Progenitor cell of endocrine pancreas (in vitro differentiated cells): ENCODE results near the gene SLC6A7. TPM values are rescaled to one million over a fixed set of nuclear protein-coding genes. Genes with fewer than 3 reads are reported as not detected.

Experiments used
- DNase-seq: peaks from one replicate; pipeline ENCODE4 v3.0.0; 2021; ENCODE audit warnings: low spot score; ENCODE audit not compliant: unreplicated experiment
- H3K27ac Mint-ChIP-seq: 2 replicates; pipeline ENCODE4 v1.8.0; 2021; ENCODE audit warnings: mild to moderate bottlenecking, moderate library complexity, mixed read lengths
- H3K27me3 Mint-ChIP-seq: 2 replicates; pipeline ENCODE4 v1.8.0; 2021; ENCODE audit warnings: mixed read lengths
- H3K36me3 Mint-ChIP-seq: 2 replicates; pipeline ENCODE4 v1.8.0; 2022; ENCODE audit warnings: mixed read lengths; ENCODE audit not compliant: insufficient read depth
- H3K4me1 Mint-ChIP-seq: 2 replicates; pipeline ENCODE4 v1.8.0; 2021; ENCODE audit warnings: low read depth, mixed read lengths
- H3K4me3 Mint-ChIP-seq: 2 replicates; pipeline ENCODE4 v1.8.0; 2021; ENCODE audit warnings: low read depth, mild to moderate bottlenecking, moderate library complexity, mixed read lengths
- H3K9me3 Mint-ChIP-seq: 2 replicates; pipeline ENCODE4 v1.8.0; 2021; ENCODE audit warnings: low read depth, mixed read lengths
- total RNA-seq: library from RNA; stranded (reverse); gene quantifications from 2 replicates; pipeline ENCODE4 v1.2.1, GENCODE V29; 2021
- TF ChIP-seq, protein P1 (sequence below): fragments of 200-600 bp; sonication (generic); IDR thresholded peaks from one replicate; pipeline ENCODE4 v1.5.0; 2021; ENCODE audit warnings: antibody characterized with exemption, mild to moderate bottlenecking; ENCODE audit not compliant: unreplicated experiment

Gene SLC6A7
- total RNA-seq, 1 donor from 2014 or later: not detected

DNA sequence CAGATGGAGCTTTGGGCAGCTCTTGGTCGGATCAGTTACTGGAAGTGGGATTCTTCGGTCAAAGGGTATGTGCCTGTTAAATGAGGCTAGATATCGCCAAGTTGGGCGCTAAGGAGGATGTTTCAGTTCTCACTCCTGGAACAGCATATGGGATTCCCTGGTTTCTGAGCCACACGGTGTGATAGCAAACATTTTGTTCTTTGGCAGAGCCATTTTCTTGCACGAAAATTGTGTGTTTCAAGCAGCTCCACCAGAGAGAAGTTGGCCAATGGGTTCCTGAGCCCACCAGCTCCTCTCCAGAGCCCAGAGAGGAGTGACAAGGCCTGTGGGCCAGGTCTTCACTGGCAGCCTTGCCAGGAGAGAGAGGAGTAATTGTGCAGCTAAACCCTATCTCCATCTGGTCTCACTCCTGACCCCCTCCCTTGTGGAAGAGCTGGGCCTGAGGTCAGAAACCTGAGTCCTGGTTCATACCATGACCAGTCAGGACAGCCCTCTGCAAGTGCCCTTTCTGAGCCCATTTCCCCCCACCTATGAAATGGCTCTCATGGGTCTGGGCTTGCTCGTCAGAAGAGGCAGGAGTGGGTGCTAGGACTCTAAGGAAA is 10.7 kb upstream of the SLC6A7 start:
- no peak for DNase-seq
- Mint-ChIP-seq H3K4me3 (no peak overlapping the region), H3K27ac (no peak overlapping the region), H3K27me3 (peaks cover 28% of the 10 kb centered on the region), H3K4me1 (no peaks in the 10 kb centered on the region), H3K9me3 (no peaks in the 10 kb centered on the region), H3K36me3 (no peaks in the 10 kb centered on the region)
- TF ChIP-seq, protein P1, sequence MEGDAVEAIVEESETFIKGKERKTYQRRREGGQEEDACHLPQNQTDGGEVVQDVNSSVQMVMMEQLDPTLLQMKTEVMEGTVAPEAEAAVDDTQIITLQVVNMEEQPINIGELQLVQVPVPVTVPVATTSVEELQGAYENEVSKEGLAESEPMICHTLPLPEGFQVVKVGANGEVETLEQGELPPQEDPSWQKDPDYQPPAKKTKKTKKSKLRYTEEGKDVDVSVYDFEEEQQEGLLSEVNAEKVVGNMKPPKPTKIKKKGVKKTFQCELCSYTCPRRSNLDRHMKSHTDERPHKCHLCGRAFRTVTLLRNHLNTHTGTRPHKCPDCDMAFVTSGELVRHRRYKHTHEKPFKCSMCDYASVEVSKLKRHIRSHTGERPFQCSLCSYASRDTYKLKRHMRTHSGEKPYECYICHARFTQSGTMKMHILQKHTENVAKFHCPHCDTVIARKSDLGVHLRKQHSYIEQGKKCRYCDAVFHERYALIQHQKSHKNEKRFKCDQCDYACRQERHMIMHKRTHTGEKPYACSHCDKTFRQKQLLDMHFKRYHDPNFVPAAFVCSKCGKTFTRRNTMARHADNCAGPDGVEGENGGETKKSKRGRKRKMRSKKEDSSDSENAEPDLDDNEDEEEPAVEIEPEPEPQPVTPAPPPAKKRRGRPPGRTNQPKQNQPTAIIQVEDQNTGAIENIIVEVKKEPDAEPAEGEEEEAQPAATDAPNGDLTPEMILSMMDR: no peak

DNA sequence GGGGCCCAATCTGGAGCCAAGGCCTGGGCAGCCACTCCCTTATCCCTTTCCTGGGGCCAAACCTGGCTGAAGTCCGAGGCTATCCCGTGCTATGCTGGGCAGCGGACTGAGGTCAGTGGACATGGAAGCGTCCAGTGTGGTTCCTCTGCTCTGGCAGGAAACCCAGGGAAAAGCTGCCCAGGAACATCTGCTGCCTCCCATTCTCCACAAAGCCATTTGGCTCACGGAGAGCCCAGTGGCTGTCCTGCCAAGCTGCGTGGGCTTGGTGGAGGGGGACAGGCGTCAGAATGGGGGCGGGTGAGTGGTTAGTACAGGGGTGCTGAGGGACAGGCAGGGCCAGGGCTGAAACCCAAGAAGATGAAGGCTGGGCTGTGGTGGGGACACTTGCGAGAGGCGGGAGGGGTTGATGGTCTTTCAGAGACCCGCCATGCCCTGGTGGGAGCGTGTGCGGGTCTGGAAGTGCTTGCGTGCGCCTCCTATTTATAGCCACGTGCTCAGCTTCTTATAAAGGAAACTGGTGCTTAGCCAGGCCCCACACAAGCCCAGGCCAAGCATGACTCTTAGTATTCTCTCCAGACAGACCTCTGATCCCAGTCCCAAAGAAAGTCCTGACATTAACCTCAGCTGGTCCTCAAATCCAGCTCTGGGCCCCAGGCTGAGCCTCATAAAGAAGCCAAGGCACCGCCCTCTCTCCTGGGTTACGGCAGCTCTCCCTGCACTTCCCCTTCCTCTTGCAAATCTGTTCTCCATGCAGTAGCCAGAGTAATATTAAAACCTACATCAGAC is 9.4 kb upstream of the SLC6A7 start:
- Mint-ChIP-seq H3K9me3 (no peaks in the 10 kb centered on the region), H3K4me1 (no peaks in the 10 kb centered on the region), H3K4me3 (no peak overlapping the region), H3K36me3 (no peaks in the 10 kb centered on the region), H3K27me3 (peaks cover 33% of the 10 kb centered on the region), H3K27ac (no peak overlapping the region)
- TF ChIP-seq, protein P1: no peak
- no peak for DNase-seq

DNA sequence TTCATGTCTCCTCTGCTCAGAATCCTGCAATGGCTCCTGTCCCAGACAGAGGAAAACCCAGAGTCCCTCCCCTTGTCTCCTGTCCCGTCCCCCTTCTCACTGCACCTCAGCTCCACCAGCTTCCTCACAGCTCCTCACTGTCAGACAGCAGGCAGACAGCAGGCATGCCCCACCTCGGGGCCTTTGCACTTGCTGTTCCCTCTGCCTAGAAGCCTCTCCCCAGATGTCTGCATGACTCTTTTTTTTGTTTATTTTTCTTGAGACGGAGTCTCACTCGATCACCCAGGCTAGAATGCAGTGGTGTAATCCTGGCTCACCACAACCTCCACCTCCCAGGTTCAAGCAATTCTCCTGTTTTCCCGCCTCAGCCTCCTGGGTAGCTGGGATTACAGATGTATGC is 8.8 kb upstream of the SLC6A7 start:
- Mint-ChIP-seq H3K27ac (no peak overlapping the region), H3K9me3 (no peaks in the 10 kb centered on the region), H3K27me3 (peaks cover 33% of the 10 kb centered on the region), H3K36me3 (no peaks in the 10 kb centered on the region), H3K4me3 (no peak overlapping the region), H3K4me1 (no peaks in the 10 kb centered on the region)
- DNase-seq: no peak
- TF ChIP-seq, protein P1: no peak

DNA sequence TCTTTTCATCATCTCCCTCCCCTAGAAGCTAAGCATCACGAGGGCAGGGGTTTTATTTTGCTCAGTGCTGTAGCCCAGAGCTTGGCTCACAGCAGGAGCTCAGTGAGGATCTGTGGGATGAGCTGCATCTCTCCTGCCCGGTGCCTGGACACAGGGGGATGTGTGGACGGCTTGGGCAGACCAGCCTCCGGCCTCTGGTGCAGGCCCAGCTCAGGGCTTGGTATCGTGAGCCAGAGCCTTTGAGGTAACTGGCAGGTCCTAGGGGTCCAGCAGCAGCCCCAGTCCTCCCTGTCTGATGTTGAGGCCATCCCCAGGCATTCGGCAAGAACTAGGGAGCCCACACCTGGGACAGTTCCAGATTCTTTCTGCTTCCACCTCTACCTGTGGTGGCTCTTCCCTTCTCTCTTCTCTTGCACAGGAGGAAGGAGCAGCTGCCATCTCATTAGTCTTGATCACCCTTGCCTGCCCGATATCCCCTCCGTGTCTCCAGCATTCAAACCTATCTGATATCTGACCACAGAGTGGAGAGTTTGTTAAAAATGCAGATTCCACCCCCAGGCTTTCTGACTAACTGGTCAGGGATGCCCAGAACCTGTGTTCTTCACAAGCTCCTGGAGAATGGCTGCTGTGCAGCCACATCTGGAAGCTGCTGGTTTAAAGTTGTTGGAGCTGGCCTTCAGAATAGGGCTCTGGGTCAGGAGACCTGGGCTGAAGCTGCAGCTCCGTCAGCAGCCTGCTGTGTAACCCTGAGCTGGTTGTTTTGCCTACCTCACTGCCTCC is 7.9 kb upstream of the SLC6A7 start:
- no peak for DNase-seq
- Mint-ChIP-seq H3K36me3 (no peaks in the 10 kb centered on the region), H3K27me3 (peaks cover 40% of the 10 kb centered on the region), H3K4me3 (no peak overlapping the region), H3K9me3 (no peaks in the 10 kb centered on the region), H3K27ac (no peak overlapping the region), H3K4me1 (no peaks in the 10 kb centered on the region)
- TF ChIP-seq, protein P1: no peak

DNA sequence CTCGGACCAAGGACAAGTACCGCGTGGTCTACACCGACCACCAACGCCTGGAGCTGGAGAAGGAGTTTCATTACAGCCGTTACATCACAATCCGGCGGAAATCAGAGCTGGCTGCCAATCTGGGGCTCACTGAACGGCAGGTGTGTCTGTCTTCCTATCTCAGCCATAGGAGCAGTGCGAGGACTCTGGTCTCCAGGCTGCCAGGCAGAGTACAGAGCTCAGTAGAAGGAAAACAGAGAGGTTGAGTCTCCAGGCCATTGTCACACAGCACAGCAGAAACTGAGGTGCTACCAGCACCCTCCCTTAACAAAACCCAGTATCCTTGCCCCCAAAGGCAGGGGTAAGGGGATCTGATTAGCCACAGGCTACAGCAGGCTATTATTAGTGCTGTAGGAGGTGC is 7.1 kb upstream of the SLC6A7 start:
- peaks cover 48% of the 10 kb centered on the region for H3K27me3 Mint-ChIP-seq
- no peak for DNase-seq
- no peaks in the 10 kb centered on the region for H3K4me1 Mint-ChIP-seq
- H3K27ac Mint-ChIP-seq: peak overlapping the region; percentile 48
- TF ChIP-seq, protein P1: no peak
- no peak overlapping the region for H3K4me3 Mint-ChIP-seq
- H3K36me3 Mint-ChIP-seq: no peaks in the 10 kb centered on the region
- H3K9me3 Mint-ChIP-seq: no peaks in the 10 kb centered on the region
